ENCODE results near the gene FGF7.
"Not testable (repeated sequence)": the region's sequence is repeated elsewhere in the genome, so short reads cannot be mapped to it uniquely, and the experiment has no call there.

Gene FGF7

GRCh38 chr15:49439678-49440395 lies 16.8 kb downstream of the FGF7 start:
- no peak for DNase-seq

- no peak for DNase-seq
Measured at GRCh38 chr15:49441356-49441755, 18.3 kb downstream of the FGF7 start.

GRCh38 chr15:49441816-49442215 lies 18.8 kb downstream of the FGF7 start:
- no peak for DNase-seq

- no peak for DNase-seq
Measured at GRCh38 chr15:49452595-49452994, 29.6 kb downstream of the FGF7 start.

GRCh38 chr15:49456166-49456565 lies 33.1 kb downstream of the FGF7 start:
- no peak for DNase-seq

- no peak for DNase-seq
Measured at GRCh38 chr15:49458145-49458544, 35.1 kb downstream of the FGF7 start.

- no peak for DNase-seq
Measured at GRCh38 chr15:49460411-49460941, 37.4 kb downstream of the FGF7 start.

- no peak for DNase-seq
Measured at GRCh38 chr15:49462232-49462844, 39.3 kb downstream of the FGF7 start.

GRCh38 chr15:49464522-49464921 lies 41.5 kb downstream of the FGF7 start:
- no peak for DNase-seq

GRCh38 chr15:49466119-49466518 lies 43.1 kb downstream of the FGF7 start:
- no peak for DNase-seq

- no peak for DNase-seq
Measured at GRCh38 chr15:49467746-49468480, 44.9 kb downstream of the FGF7 start.

- DNase-seq, result no peak
Measured at GRCh38 chr15:49468481-49468839, 45.4 kb downstream of the FGF7 start.

- not testable (repeated sequence) for DNase-seq
Measured at GRCh38 chr15:49471248-49471647, 48.2 kb downstream of the FGF7 start.

GRCh38 chr15:49471733-49472132 lies 48.7 kb downstream of the FGF7 start:
- no peak for DNase-seq

- DNase-seq, result no peak
Measured at GRCh38 chr15:49472338-49472737, 49.3 kb downstream of the FGF7 start.

- DNase-seq, result no peak
Measured at GRCh38 chr15:49473031-49473430, 50.0 kb downstream of the FGF7 start.

- not testable (repeated sequence) for DNase-seq
Measured at GRCh38 chr15:49478021-49478420, 55.0 kb downstream of the FGF7 start.

GRCh38 chr15:49478982-49479381 lies 55.9 kb downstream of the FGF7 start:
- not testable (repeated sequence) for DNase-seq

- DNase-seq, result not testable (repeated sequence)
Measured at GRCh38 chr15:49485401-49485800, 62.4 kb downstream of the FGF7 start.

GRCh38 chr15:49490966-49491365 lies 67.9 kb downstream of the FGF7 start:
- no peak for DNase-seq

- no peak for DNase-seq
Measured at GRCh38 chr15:49492151-49492550, 69.1 kb downstream of the FGF7 start.

- no peak for DNase-seq
Measured at GRCh38 chr15:49492830-49493229, 69.8 kb downstream of the FGF7 start.

- DNase-seq, result no peak
Measured at GRCh38 chr15:49494842-49495241, 71.8 kb downstream of the FGF7 start.
